Ishikawa (cell line): Measurements from ENCODE around the gene RIN2.

Experiments
- CREB1 ChIP-seq: IDR thresholded peaks from 2 replicates; pipeline ENCODE4 v1.6.1; 2012; ENCODE audit warnings: low read depth
- TEAD4 ChIP-seq: IDR thresholded peaks from 2 replicates; pipeline ENCODE4 v1.6.1; 2012

GRCh38 chr20:19793716-19794115 is 35.7 kb downstream of the RIN2 start:
- TF ChIP-seq CREB1, result no peak
- no peak for TF ChIP-seq TEAD4
